HL-60 (cell line): ENCODE results near the gene ENPP6.

ENCODE experiments used
- CTCF ChIP-seq: IDR thresholded peaks from one replicate; pipeline ENCODE4 v1.5.1; 2011; ENCODE audit warnings: low read length, control low read depth, inconsistent platforms; ENCODE audit not compliant: insufficient read depth
- GABPA ChIP-seq: IDR thresholded peaks from 2 replicates; pipeline ENCODE4 v1.6.1; 2012; ENCODE audit warnings: low read depth
- POLR2AphosphoS5 ChIP-seq: IDR thresholded peaks from 2 replicates; pipeline ENCODE4 v1.6.1; 2012; ENCODE audit warnings: low read depth
- REST ChIP-seq: IDR thresholded peaks from 2 replicates; pipeline ENCODE4 v1.6.1; 2012; ENCODE audit warnings: low read depth; ENCODE audit not compliant: insufficient replicate concordance
- SPI1 ChIP-seq: IDR thresholded peaks from 2 replicates; pipeline ENCODE4 v1.6.1; 2012; ENCODE audit warnings: low read depth, mild to moderate bottlenecking, borderline replicate concordance

- no peak for TF ChIP-seq POLR2AphosphoS5
- TF ChIP-seq CTCF = no peak
- no peak for TF ChIP-seq REST
- TF ChIP-seq SPI1 = no peak
- no peak for TF ChIP-seq GABPA
These were observed 90.9 kb downstream of the ENPP6 start for GRCh38 chr4:184126800-184127199.
